Measurements from ENCODE around the gene MPEG1. TPM values are rescaled to one million over a fixed set of nuclear protein-coding genes. Genes with fewer than 3 reads are reported as not detected.

The MPEG1 gene
- total RNA-seq, 1 experiment from 2014 or later: not detected

- H3K27ac Mint-ChIP-seq (ENCODE audit: unreplicated experiment): no peak overlapping the region
- H3K9me3 Mint-ChIP-seq (ENCODE audit: unreplicated experiment): peaks cover 10% of the 10 kb centered on the region
- ChIA-PET POLR2A (no interaction called here), CTCF (interaction anchor here (1.3 to 2.3 kb wide), 3 partner anchors 13 to 140 kb away, joined by 3 to 13 read pairs (median 11); partner anchors contain the start of gene DTX4)
- DNase-seq: no peak
- H3K4me3 Mint-ChIP-seq (ENCODE audit: unreplicated experiment): no peak overlapping the region
- BruUV-seq (replicated peaks): no TSS peak
- peaks cover 96% of the 10 kb centered on the region for H3K36me3 Mint-ChIP-seq (ENCODE audit: insufficient read depth, unreplicated experiment)
- Histone ChIP-seq H3K9me3 (no peaks in the 10 kb centered on the region), H3K36me3 (ENCODE audit: control insufficient read depth, insufficient read depth, low read length) (peaks cover 18% of the 10 kb centered on the region), H3K4me1 (peaks cover 6% of the 10 kb centered on the region), H3K4me3 (ENCODE audit: low read depth, low read length) (no peak overlapping the region), H3K27me3 (replicated peaks; ENCODE audit: control insufficient read depth, insufficient read depth, low read length) (no peaks in the 10 kb centered on the region)
- TF ChIP-seq, protein P1, sequence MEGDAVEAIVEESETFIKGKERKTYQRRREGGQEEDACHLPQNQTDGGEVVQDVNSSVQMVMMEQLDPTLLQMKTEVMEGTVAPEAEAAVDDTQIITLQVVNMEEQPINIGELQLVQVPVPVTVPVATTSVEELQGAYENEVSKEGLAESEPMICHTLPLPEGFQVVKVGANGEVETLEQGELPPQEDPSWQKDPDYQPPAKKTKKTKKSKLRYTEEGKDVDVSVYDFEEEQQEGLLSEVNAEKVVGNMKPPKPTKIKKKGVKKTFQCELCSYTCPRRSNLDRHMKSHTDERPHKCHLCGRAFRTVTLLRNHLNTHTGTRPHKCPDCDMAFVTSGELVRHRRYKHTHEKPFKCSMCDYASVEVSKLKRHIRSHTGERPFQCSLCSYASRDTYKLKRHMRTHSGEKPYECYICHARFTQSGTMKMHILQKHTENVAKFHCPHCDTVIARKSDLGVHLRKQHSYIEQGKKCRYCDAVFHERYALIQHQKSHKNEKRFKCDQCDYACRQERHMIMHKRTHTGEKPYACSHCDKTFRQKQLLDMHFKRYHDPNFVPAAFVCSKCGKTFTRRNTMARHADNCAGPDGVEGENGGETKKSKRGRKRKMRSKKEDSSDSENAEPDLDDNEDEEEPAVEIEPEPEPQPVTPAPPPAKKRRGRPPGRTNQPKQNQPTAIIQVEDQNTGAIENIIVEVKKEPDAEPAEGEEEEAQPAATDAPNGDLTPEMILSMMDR (IDR thresholded peaks at IDR 0.05; ENCODE audit: insufficient read depth in 1 of 2, low read depth in 1 of 2, low read length in 1 of 2, severe bottlenecking in 1 of 2, unreplicated experiment in 1 of 2): no peak
- peaks cover 27% of the 10 kb centered on the region for H3K4me1 Mint-ChIP-seq (ENCODE audit: low read depth, unreplicated experiment)
- no peaks in the 10 kb centered on the region for H3K27me3 Mint-ChIP-seq (ENCODE audit: insufficient read depth, unreplicated experiment)
- intact Hi-C loops (cut with micrococcal nuclease; ENCODE audit: unreplicated experiment): no loop called here
Observed at GRCh38 chr11:59198726-59199125, 14.0 kb downstream of the MPEG1 start.

DNA sequence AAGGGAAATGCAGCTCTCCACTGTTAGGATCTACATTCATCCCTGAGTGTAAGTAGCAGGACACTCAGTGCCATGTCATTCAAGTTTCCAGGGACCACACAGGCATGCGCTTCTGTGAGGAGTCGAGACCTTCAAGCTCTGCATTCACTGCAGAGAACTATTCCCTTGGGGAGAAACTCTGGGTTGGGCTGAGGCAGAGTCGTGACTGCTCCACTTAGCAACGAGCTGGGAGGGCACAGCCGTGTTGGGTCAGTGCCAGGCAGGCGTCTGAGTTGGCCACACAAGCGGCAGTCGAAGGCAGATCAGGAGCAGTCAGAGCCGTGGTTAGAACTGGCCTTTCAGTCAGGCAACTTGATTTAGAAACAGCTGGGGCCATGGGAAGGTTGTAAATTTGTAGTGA is 14.7 kb downstream of the MPEG1 start:
- Histone ChIP-seq H3K36me3 (ENCODE audit: control insufficient read depth, insufficient read depth, low read length) (peaks cover 17% of the 10 kb centered on the region), H3K27me3 (replicated peaks; ENCODE audit: control insufficient read depth, insufficient read depth, low read length) (no peaks in the 10 kb centered on the region), H3K4me3 (ENCODE audit: low read depth, low read length) (no peak overlapping the region), H3K4me1 (peaks cover 6% of the 10 kb centered on the region), H3K9me3 (no peaks in the 10 kb centered on the region)
- no TSS peak for BruUV-seq (replicated peaks)
- peaks cover 10% of the 10 kb centered on the region for H3K9me3 Mint-ChIP-seq (ENCODE audit: unreplicated experiment)
- DNase-seq: no peak
- ChIA-PET CTCF (interaction anchor here (1.2 to 2.3 kb wide), 4 partner anchors 8 to 140 kb away, joined by 3 to 13 read pairs (median 7); partner anchors contain the start of gene DTX4), POLR2A (no interaction called here)
- H3K4me1 Mint-ChIP-seq (ENCODE audit: low read depth, unreplicated experiment): peaks cover 27% of the 10 kb centered on the region
- no peaks in the 10 kb centered on the region for H3K27me3 Mint-ChIP-seq (ENCODE audit: insufficient read depth, unreplicated experiment)
- intact Hi-C loops (cut with micrococcal nuclease; ENCODE audit: unreplicated experiment): no loop called here
- peak overlapping the region; percentile 36 for H3K27ac Mint-ChIP-seq (ENCODE audit: unreplicated experiment)
- TF ChIP-seq, protein P1 (IDR thresholded peaks at IDR 0.05; ENCODE audit: insufficient read depth in 1 of 2, low read depth in 1 of 2, low read length in 1 of 2, severe bottlenecking in 1 of 2, unreplicated experiment in 1 of 2): no peak
- no peak overlapping the region for H3K4me3 Mint-ChIP-seq (ENCODE audit: unreplicated experiment)
- peaks cover 97% of the 10 kb centered on the region for H3K36me3 Mint-ChIP-seq (ENCODE audit: insufficient read depth, unreplicated experiment)

- Mint-ChIP-seq H3K9me3 (ENCODE audit: unreplicated experiment) (peaks cover 10% of the 10 kb centered on the region), H3K4me3 (ENCODE audit: unreplicated experiment) (no peak overlapping the region), H3K27ac (ENCODE audit: unreplicated experiment) (no peak overlapping the region), H3K27me3 (ENCODE audit: insufficient read depth, unreplicated experiment) (no peaks in the 10 kb centered on the region), H3K4me1 (ENCODE audit: low read depth, unreplicated experiment) (peaks cover 23% of the 10 kb centered on the region), H3K36me3 (ENCODE audit: insufficient read depth, unreplicated experiment) (peaks cover 99% of the 10 kb centered on the region)
- POLR2A ChIA-PET: no interaction called here
- BruUV-seq (replicated peaks): no TSS peak
- H3K27me3 ChIP-seq (replicated peaks; ENCODE audit: control insufficient read depth, insufficient read depth, low read length): no peaks in the 10 kb centered on the region
- CTCF ChIA-PET: no interaction called here
- TF ChIP-seq, protein P1 (IDR thresholded peaks at IDR 0.05; ENCODE audit: insufficient read depth in 1 of 2, low read depth in 1 of 2, low read length in 1 of 2, severe bottlenecking in 1 of 2, unreplicated experiment in 1 of 2): no peak
- no peak for DNase-seq
- H3K4me3 ChIP-seq (ENCODE audit: low read depth, low read length): no peak overlapping the region
- no peaks in the 10 kb centered on the region for H3K9me3 ChIP-seq
- intact Hi-C loops (cut with micrococcal nuclease; ENCODE audit: unreplicated experiment): no loop called here
- H3K4me1 ChIP-seq: peaks cover 6% of the 10 kb centered on the region
- peaks cover 15% of the 10 kb centered on the region for H3K36me3 ChIP-seq (ENCODE audit: control insufficient read depth, insufficient read depth, low read length)
Observed at GRCh38 chr11:59196777-59197176, 15.9 kb downstream of the MPEG1 start.

Data from Caco-2 (cell line).